HFFc6 (cell line): ENCODE measurements around the gene ADAM8. TPM values are rescaled to one million over a fixed set of nuclear protein-coding genes. Genes with fewer than 3 reads are reported as not detected.

Source experiments
- DNase-seq: peaks from one replicate; pipeline ENCODE4 v3.0.0-alpha.2; 2018
- H3K27ac Mint-ChIP-seq: 2 replicates; pipeline ENCODE4 v1.8.0; 2020; ENCODE audit warnings: mild to moderate bottlenecking, mixed read lengths
- H3K27me3 Mint-ChIP-seq: 2 replicates; pipeline ENCODE4 v1.8.0; 2021; ENCODE audit warnings: mild to moderate bottlenecking, moderate library complexity, mixed read lengths; ENCODE audit not compliant: insufficient read depth
- H3K36me3 Mint-ChIP-seq: 2 replicates; pipeline ENCODE4 v1.8.0; 2021; ENCODE audit warnings: low read depth, mixed read lengths
- H3K4me1 Mint-ChIP-seq: 2 replicates; pipeline ENCODE4 v1.8.0; 2020; ENCODE audit warnings: low read depth, mixed read lengths
- H3K4me3 Mint-ChIP-seq: 2 replicates; pipeline ENCODE4 v1.8.0; 2020; ENCODE audit warnings: mild to moderate bottlenecking, moderate library complexity, mixed read lengths
- H3K9me3 Mint-ChIP-seq: 2 replicates; pipeline ENCODE4 v1.8.0; 2020; ENCODE audit warnings: mild to moderate bottlenecking, mixed read lengths
- total RNA-seq, 6 experiments: library from RNA; stranded (reverse); fragmentation: NEBNext Ultra II Directional; extraction: Animal tissue kit (Norgen Biotek cat#: 25700); gene quantifications; 2 replicates in 1 of 6; 3 replicates in 5 of 6; pipeline ENCODE4 v1.2.3, GENCODE V29; 2021
- TF ChIP-seq, protein P1 (sequence below): fragments of 200-600 bp; sonication (generic); IDR thresholded peaks from 2 replicates; pipeline ENCODE4 v1.5.0; 2021; ENCODE audit warnings: antibody characterized with exemption, mild to moderate bottlenecking

The ADAM8 gene
- total RNA-seq, 6 experiments from 2014 or later, result 0.99 to 2.9 (median 1.2) TPM

DNA sequence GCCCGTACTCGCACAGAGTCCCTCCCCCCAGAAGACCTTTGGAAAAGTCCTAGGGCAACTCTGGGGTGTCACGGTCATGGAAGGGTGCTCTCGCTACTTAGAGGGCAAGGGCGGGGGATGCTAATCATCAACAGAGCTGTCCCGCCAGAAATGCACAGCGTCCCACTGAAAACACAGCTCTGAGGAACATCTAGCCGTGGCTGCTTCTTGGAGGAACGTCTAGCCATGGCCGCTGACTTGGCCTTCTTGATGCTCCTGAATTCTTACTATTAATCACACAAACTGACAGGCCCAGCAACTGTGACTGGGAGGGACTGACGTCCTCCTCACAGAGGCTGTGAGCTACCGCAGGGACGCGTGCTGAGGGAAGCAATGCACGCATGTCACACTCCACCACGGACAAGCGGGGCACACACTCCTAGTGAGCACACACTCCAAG is 30.3 kb upstream of the ADAM8 start:
- peaks cover 13% of the 10 kb centered on the region for H3K36me3 Mint-ChIP-seq
- H3K4me3 Mint-ChIP-seq, result peak overlapping the region; percentile 98
- DNase-seq, result no peak
- peaks cover 33% of the 10 kb centered on the region for H3K4me1 Mint-ChIP-seq
- H3K27me3 Mint-ChIP-seq, result peaks cover 4% of the 10 kb centered on the region
- TF ChIP-seq, protein P1, sequence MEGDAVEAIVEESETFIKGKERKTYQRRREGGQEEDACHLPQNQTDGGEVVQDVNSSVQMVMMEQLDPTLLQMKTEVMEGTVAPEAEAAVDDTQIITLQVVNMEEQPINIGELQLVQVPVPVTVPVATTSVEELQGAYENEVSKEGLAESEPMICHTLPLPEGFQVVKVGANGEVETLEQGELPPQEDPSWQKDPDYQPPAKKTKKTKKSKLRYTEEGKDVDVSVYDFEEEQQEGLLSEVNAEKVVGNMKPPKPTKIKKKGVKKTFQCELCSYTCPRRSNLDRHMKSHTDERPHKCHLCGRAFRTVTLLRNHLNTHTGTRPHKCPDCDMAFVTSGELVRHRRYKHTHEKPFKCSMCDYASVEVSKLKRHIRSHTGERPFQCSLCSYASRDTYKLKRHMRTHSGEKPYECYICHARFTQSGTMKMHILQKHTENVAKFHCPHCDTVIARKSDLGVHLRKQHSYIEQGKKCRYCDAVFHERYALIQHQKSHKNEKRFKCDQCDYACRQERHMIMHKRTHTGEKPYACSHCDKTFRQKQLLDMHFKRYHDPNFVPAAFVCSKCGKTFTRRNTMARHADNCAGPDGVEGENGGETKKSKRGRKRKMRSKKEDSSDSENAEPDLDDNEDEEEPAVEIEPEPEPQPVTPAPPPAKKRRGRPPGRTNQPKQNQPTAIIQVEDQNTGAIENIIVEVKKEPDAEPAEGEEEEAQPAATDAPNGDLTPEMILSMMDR, result no peak
- H3K9me3 Mint-ChIP-seq, result no peaks in the 10 kb centered on the region
- peak overlapping the region; percentile 99 for H3K27ac Mint-ChIP-seq

- no peak overlapping the region for H3K4me3 Mint-ChIP-seq
- H3K27ac Mint-ChIP-seq, result no peak overlapping the region
- no peaks in the 10 kb centered on the region for H3K9me3 Mint-ChIP-seq
Observed at GRCh38 chr10:133306097-133306476, 29.4 kb upstream of the ADAM8 start.

GRCh38 chr10:133303206-133303605 is 26.5 kb upstream of the ADAM8 start:
- Mint-ChIP-seq H3K9me3 (no peaks in the 10 kb centered on the region), H3K4me3 (no peak overlapping the region), H3K4me1 (peaks cover 33% of the 10 kb centered on the region), H3K27ac (no peak overlapping the region), H3K27me3 (peaks cover 3% of the 10 kb centered on the region), H3K36me3 (peaks cover 26% of the 10 kb centered on the region)
- no peak for DNase-seq
- TF ChIP-seq, protein P1, result no peak

More at GRCh38 chr10:133306097-133306476, 29.4 kb upstream of the ADAM8 start:
- H3K4me1 Mint-ChIP-seq, result peaks cover 33% of the 10 kb centered on the region
- TF ChIP-seq, protein P1, result no peak
- H3K27me3 Mint-ChIP-seq, result peaks cover 4% of the 10 kb centered on the region
- DNase-seq, result no peak
- H3K36me3 Mint-ChIP-seq, result peaks cover 13% of the 10 kb centered on the region

DNA sequence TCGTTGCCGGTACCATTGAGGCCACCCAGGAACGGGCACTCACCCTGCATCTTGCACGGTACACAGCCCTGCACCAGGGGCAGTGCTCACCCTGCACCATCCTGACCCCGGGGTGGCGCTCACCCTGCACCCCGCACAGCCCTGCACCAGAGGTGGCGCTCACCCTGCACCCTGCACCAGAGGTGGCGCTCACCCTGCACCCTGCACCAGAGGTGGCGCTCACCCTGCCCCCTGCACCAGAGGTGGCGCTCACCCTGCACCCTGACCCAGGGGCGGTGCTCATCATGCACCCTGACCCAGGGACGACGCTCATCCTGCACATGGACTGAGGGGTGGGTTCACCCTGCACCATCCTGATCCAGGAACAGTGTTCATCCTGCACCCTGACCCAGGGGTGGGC is 25.6 kb upstream of the ADAM8 start:
- DNase-seq, result no peak
- peaks cover 32% of the 10 kb centered on the region for H3K36me3 Mint-ChIP-seq
- H3K9me3 Mint-ChIP-seq, result no peaks in the 10 kb centered on the region
- H3K4me1 Mint-ChIP-seq, result peaks cover 24% of the 10 kb centered on the region
- no peak overlapping the region for H3K27ac Mint-ChIP-seq
- no peaks in the 10 kb centered on the region; the same call in 1 of the 2 replicates for H3K27me3 Mint-ChIP-seq
- TF ChIP-seq, protein P1, result peak; percentile 43
- H3K4me3 Mint-ChIP-seq, result no peak overlapping the region

GRCh38 chr10:133299738-133300137 is 23.1 kb upstream of the ADAM8 start:
- no peak for DNase-seq
- peaks cover 38% of the 10 kb centered on the region for H3K36me3 Mint-ChIP-seq
- H3K9me3 Mint-ChIP-seq, result no peaks in the 10 kb centered on the region
- H3K4me3 Mint-ChIP-seq, result no peak overlapping the region
- no peak overlapping the region for H3K27ac Mint-ChIP-seq
- peaks cover 15% of the 10 kb centered on the region for H3K4me1 Mint-ChIP-seq
- no peaks in the 10 kb centered on the region for H3K27me3 Mint-ChIP-seq
- TF ChIP-seq, protein P1, result no peak

DNA sequence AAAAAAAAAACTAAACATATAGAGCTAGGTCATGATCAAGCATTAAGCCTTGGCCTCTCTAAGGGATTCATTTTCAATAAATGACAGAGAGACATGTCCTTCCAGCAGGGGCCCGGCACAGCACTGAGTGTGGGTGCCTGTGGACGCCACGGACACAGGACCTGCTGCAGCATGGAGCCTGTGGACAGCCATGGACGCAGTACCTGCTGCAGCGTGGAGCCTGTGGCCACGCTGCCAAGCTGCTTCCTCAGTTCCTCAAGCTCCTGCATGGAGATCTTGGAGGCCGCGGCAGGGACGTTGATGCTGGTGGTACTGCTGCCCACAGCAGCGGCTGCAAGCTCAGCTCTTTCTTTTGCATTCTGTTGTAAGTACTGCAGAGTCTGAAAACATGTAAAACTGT is 22.6 kb upstream of the ADAM8 start:
- H3K4me1 Mint-ChIP-seq, result peaks cover 16% of the 10 kb centered on the region
- H3K4me3 Mint-ChIP-seq, result no peak overlapping the region
- H3K9me3 Mint-ChIP-seq, result no peaks in the 10 kb centered on the region

More for the DNA sequence above, 22.6 kb upstream of the ADAM8 start:
- TF ChIP-seq, protein P1, result no peak
- Mint-ChIP-seq H3K27ac (no peak overlapping the region), H3K36me3 (peaks cover 43% of the 10 kb centered on the region), H3K27me3 (no peaks in the 10 kb centered on the region)
- no peak for DNase-seq
